ENCODE results near the gene DNAJB1. TPM values are rescaled to one million over a fixed set of nuclear protein-coding genes. Genes with fewer than 3 reads are reported as not detected.
A peak's percentile ranks its signal among the peaks of the same experiment; 100 is the strongest.

DNAJB1 gene
- total and polyA plus RNA-seq, 10 of the 15 experiments (the other 5 are each of a cell fraction or from before 2014, with no cell fraction given) = 4.8 to 65.8 (median 34.9) TPM

DNA sequence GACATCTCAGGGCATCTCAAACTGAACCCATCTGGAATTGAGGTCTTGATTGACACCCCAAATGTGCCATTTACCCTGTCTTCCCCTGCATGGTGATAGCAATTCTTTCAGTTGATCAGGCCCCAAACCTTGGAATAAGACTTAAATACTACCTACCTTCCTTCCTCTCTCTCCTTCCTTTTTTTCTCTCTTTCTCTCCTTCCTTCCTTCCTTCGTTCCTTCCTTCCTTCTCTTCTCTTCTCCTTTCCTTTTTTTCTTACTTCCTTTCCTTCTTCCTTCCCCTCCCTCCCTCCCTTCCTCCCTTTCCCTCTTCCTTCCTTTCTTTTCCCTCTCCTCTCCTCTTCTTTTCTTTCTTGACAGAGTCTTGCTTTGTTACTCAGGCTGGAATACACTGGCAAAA lies 14.9 kb downstream of the DNAJB1 start:
- DNase-seq (ENCODE audit: low read depth, low spot score) = no peak

More for the DNA sequence above, 14.9 kb downstream of the DNAJB1 start:
- TF ChIP-seq, protein P1, sequence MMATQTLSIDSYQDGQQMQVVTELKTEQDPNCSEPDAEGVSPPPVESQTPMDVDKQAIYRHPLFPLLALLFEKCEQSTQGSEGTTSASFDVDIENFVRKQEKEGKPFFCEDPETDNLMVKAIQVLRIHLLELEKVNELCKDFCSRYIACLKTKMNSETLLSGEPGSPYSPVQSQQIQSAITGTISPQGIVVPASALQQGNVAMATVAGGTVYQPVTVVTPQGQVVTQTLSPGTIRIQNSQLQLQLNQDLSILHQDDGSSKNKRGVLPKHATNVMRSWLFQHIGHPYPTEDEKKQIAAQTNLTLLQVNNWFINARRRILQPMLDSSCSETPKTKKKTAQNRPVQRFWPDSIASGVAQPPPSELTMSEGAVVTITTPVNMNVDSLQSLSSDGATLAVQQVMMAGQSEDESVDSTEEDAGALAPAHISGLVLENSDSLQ (IDR thresholded peaks at IDR 0.05) = peak; percentile 41; the same call in 1 of the 2 replicates
- TF ChIP-seq HCFC1 (IDR thresholded peaks at IDR 0.05; ENCODE audit: low read length) = no peak
- TF ChIP-seq SMC3 (IDR thresholded peaks at IDR 0.05; ENCODE audit: borderline replicate concordance, low read length) = no peak
- no peak for TF ChIP-seq BHLHE40 (IDR thresholded peaks at IDR 0.05; ENCODE audit: borderline replicate concordance in 1 of 2, low read depth in 2 of 2, low read length in 1 of 2)
- no peak for TF ChIP-seq RCOR1 (conservative IDR thresholded peaks at IDR 0.05; ENCODE audit: low read depth, low read length)
- TF ChIP-seq CBX5 (IDR thresholded peaks at IDR 0.05; ENCODE audit: low read depth) = no peak
- no peak for TF ChIP-seq SPI1 (IDR thresholded peaks at IDR 0.05; ENCODE audit: borderline replicate concordance, insufficient read depth, low read depth, low read length)
- TF ChIP-seq MEF2A (IDR thresholded peaks at IDR 0.05; ENCODE audit: insufficient read depth, low read depth, low read length) = no peak
- 14% methylated on average over 1 of the region's 1 CpG for whole genome bisulfite sequencing (ENCODE audit: insufficient coverage, insufficient replicate concordance, low lambda C conversion rate, missing lambda C conversion rate)
- FAIRE-seq = no peak
- no peaks in the 10 kb centered on the region for H3K79me2 ChIP-seq (ENCODE audit: control insufficient read depth, insufficient read depth, low read length)
- no peak overlapping the region for H3K9ac ChIP-seq (ENCODE audit: control insufficient read depth, insufficient read depth, low read length)
- no peaks in the 10 kb centered on the region for H3K27me3 ChIP-seq (replicated peaks in 1 of 2; ENCODE audit: control insufficient read depth in 2 of 2, insufficient read depth in 2 of 2, low read length in 1 of 2)
- intact Hi-C loops (cut with micrococcal nuclease; ENCODE audit: unreplicated experiment) = no loop called here
- ChIA-PET RAD21 (ENCODE audit: unreplicated experiment) (interaction anchor here (0.7 kb wide), 1 partner anchor 21 kb away, joined by 3 read pairs; no protein-coding TSS in a partner anchor), CTCF (interaction anchor here (1.0 to 5.3 kb wide), 4 partner anchors 10 to 54 kb away, joined by 3 to 41 read pairs (median 6); partner anchors contain the start of gene DNAJB1), SMC1A (ENCODE audit: uncharacterized antibody, unreplicated experiment) (interaction anchor here (0.7 to 1.5 kb wide), 4 partner anchors 14 to 1327 kb away, joined by 3 to 5 read pairs (median 4); no protein-coding TSS in a partner anchor), POLR2A (no interaction called here)
- no peak for ATAC-seq
- no TSS peak for BruUV-seq (replicated peaks)
- H3K9me3 ChIP-seq (replicated peaks; ENCODE audit: control insufficient read depth, insufficient read depth, low read length) = no peaks in the 10 kb centered on the region
- H4K20me1 ChIP-seq (ENCODE audit: control insufficient read depth, insufficient read depth) = no peaks in the 10 kb centered on the region
- no peak overlapping the region for H3K4me3 ChIP-seq
- H3K4me2 ChIP-seq (ENCODE audit: control insufficient read depth, insufficient read depth) = no peak overlapping the region
- H3K27ac ChIP-seq (ENCODE audit: control insufficient read depth, insufficient read depth) = no peak overlapping the region
- H2AFZ ChIP-seq (ENCODE audit: control insufficient read depth, low read depth, low read length) = no peak overlapping the region
- peaks cover 4% of the 10 kb centered on the region; the same call in 1 of the 2 replicates for H3K4me1 ChIP-seq (ENCODE audit: control insufficient read depth, insufficient read depth, low read length)
- H3K36me3 ChIP-seq (ENCODE audit: control insufficient read depth in 2 of 2, insufficient read depth in 2 of 2, low read length in 1 of 2) = no peaks in the 10 kb centered on the region
- in situ Hi-C loops (cut with MboI) = no loop called here
